ENCODE results near the gene DPYSL3.
A peak's percentile ranks its signal among the peaks of the same experiment; 100 is the strongest.

Gene DPYSL3

DNA sequence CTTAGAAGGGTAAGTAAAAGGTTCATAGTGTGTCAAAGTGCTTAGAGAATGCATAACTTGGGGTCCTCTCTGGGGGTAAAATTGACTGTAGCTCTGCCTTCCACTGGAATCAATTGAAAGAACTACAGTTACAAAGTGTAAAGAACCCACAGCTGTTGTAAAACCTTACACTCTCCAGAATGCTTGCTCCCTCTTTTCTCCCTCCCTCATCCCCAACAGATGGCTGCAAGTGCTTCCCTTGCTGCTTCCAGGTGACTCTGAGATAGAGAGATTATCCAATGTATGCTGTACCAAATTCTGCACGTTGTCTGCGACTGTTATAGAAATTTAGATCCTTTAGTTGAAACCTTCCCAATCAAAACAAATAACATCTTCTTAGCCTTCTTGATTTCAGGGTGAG, 149.1 kb downstream of the DPYSL3 start:
- DNase-seq, result no peak

DNA sequence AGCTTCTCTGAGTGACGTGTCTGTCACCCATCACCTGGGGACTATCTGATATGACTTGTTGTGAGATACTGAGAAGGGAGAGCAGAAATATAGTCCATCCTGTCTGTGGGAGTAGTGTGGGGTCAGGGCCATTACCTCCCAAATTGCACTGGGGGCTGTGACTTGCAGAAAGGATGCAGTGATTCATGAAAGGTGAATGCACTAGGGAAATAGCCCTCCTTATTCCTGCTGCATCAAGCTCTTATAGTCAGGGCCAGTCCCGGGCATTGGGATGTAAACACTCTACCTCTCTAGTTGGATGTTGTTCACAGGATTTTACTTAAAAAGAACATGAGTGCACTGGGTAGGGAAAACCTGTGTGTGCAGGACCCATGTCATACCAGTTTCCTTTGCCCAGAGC, 150.3 kb downstream of the DPYSL3 start:
- no peak for DNase-seq

DNA sequence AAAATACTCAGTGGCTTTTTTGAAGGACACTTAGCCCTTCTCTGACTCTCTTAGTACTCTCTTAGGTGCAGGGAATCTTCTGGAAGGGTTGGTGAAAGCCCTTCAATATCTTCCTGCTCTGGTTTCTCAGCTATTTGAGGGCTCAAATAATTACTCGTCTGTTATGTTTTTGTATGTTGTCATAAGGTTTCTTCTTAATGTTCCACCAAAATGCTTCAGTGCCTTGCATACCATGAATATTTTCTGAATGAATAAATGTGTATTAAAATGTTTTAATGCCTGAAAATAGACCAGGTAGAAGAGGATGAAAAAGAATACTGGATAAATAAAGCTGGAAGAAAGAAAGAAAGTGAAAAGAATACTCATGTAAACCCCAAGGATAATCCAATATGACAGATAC, 150.8 kb downstream of the DPYSL3 start:
- DNase-seq, result no peak

DNA sequence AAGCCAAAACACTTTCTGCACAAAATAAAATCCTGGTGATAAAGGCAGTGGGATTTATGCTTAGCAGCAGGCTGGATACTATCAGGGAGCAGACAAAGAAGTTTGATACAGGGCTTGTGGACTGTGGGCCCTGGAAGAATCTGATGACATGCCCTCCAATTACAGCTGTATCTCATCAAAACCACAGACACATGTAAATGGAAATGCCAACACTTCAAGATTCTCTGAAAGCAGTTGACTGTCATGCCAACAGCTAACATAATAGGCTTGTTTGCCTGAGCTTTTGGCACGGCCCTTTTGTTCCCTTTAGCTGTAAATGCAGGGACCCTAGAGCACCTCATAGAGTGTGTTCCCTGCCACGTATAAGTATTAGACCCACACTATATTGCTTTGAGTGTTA, 160.6 kb downstream of the DPYSL3 start:
- DNase-seq, result no peak

DNA sequence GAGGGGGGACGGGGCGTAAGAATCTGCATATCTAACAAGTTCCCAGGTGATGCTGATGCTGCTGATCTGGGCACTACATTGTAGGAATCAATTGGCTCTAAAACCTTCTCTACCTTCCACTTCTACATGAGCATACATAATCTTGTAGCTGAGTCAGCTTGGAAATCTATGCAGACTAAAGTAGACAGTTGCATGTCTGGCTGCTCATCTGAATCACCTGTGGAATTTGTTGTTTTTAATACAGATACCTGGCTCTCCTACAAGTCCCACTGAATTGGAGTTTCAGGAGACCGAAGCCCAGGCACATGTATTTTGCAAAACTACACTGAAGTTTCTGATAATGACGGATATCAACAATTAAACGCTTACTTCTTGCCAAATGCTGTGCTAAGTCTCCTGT, 161.4 kb downstream of the DPYSL3 start:
- DNase-seq, result no peak

DNA sequence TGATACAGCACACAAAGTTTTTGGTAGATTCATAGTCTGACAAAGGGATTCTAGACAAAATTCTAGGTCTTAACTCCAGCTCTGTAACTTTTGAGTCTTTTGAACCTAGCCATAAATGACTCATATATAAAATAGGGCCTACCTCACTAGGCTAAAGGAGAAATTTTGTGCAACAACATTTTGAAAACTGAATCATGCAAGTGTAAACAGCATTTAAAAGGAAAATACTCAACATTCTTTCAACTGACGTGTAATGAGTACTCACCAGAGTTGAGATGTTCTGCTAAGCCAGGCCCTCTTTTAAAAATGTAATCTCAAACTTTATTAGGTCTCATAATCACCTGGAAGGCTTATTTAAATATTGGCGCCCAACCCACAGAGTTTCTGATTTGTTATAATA, 161.8 kb downstream of the DPYSL3 start:
- DNase-seq, result no peak

DNA sequence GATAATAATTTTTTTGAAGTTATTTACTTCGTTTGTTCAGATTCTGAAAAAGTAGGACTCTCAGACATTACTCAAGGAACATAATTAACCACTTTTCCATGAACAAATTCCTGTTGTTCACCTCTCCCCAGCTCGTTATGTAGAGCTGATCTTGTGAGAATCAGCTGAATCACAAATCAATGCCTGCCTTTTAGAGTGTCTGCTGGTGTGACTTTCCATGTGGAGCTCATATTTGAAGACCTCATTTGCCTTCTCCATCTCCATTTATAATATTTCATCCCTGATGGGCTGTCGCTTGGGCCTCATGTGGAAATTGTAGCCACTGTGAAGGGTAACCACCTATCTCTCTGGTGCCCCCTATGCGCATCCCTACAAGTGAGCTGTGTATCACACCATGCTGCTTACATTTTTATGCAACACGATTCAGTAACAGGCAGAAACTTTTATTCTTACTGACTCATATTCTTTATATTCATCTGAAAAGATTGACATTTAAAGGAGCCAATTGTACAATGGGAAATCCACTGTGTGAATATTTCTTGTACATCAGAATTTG, 163.8 kb downstream of the DPYSL3 start:
- DNase-seq, result peak; percentile 5

DNA sequence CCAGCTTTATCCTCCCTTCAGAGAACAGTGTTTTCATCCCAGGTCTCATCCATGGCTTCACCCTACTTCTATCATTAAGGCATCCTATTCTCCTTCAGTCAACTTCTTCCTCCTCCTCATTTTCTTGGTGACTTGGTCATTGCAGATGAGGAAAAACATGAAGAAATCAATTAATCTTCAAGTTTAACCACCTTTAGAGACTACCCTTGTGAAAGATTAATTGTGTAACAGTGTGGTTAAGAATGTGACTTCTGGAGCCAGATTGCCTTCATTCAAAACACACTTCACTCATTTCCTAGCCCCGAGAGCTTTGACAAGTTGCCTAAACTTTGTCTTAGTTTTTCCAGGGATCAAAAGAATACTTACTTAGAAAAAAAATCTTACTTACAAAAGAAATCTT, 165.0 kb downstream of the DPYSL3 start:
- DNase-seq, result peak; percentile 47

DNA sequence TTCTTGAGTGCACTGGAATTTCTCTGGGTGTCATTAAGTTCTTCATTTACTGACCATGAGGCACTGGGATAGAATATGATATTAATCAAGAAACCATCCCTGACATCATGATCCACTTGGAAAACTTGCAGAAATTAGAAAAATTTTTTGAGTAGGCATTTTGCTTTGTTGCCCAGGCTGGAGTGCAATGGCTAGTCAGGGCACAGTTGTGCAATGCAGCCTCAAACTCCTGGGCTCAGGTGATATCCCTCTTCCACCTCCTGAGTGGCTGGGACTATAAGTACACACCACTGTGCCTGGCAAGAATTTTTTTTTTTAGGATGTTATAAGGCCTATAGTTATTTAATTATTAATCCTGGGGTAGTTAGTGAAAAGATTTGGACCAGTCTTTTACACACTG, 168.5 kb downstream of the DPYSL3 start:
- no peak for DNase-seq

DNA sequence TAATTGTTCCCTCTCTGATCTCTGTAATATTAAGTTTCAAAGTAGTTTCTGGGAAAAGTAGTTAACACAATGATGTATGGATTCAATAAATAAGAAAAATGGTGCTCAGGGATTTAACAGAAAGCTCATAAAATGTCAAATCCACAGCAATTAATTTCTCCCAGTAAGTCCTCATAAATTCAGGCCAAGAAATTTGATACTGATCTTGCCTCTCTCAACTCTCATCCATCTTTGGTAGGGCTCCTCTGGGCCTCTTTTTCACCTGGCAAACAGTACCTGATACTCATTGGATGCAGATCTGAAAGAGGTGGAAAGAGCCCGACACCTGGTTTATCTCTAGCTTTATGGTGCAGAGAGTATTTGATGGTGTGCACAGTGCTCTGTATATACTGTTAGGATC, 168.9 kb downstream of the DPYSL3 start:
- DNase-seq, result no peak

All from hematopoietic multipotent progenitor cell treated with erythropoietin and hydrocortisone succinate and interleukin-3 and kit ligand, for 4 days (in vitro differentiated cells).